Chondrocyte (in vitro differentiated cells): Measurements from ENCODE around the gene SLC17A8. TPM values are rescaled to one million over a fixed set of nuclear protein-coding genes. Genes with fewer than 3 reads are reported as not detected.

Experiments
- DNase-seq: peaks from one replicate; pipeline ENCODE4 v3.0.0; 2021; ENCODE audit warnings: mixed read lengths, low spot score
- H3K27ac Mint-ChIP-seq: one replicate; pipeline ENCODE4 v1.8.0; 2021; ENCODE audit warnings: mild to moderate bottlenecking, moderate library complexity, mixed read lengths; ENCODE audit not compliant: unreplicated experiment
- H3K27me3 Mint-ChIP-seq: 2 replicates; pipeline ENCODE4 v1.8.0; 2021; ENCODE audit warnings: low read depth, mixed read lengths
- H3K36me3 Mint-ChIP-seq: 2 replicates; pipeline ENCODE4 v1.8.0; 2021; ENCODE audit warnings: low read depth, mixed read lengths
- H3K4me1 Mint-ChIP-seq: 2 replicates; pipeline ENCODE4 v1.8.0; 2021; ENCODE audit warnings: low read depth, mild to moderate bottlenecking, mixed read lengths
- H3K4me3 Mint-ChIP-seq: one replicate; pipeline ENCODE4 v1.8.0; 2021; ENCODE audit warnings: mild to moderate bottlenecking, moderate library complexity, mixed read lengths; ENCODE audit not compliant: unreplicated experiment
- H3K9me3 Mint-ChIP-seq: 2 replicates; pipeline ENCODE4 v1.8.0; 2021; ENCODE audit warnings: low read depth, mixed read lengths
- CTCF ChIP-seq: fragments of 200-600 bp; sonication (generic); IDR thresholded peaks from 2 replicates; pipeline ENCODE4 v1.5.0; 2021; ENCODE audit warnings: antibody characterized with exemption, mild to moderate bottlenecking, moderate library complexity
- total RNA-seq: library from RNA; stranded (reverse); gene quantifications from 3 replicates; pipeline ENCODE4 v1.2.1, GENCODE V29; 2021

Gene SLC17A8
- total RNA-seq, 1 donor from 2014 or later, result not detected

- no peaks in the 10 kb centered on the region for H3K9me3 Mint-ChIP-seq
- H3K27ac Mint-ChIP-seq, result no peak overlapping the region
Measured at GRCh38 chr12:100461330-100461973, 104.6 kb downstream of the SLC17A8 start.

GRCh38 chr12:100463661-100464060, 106.8 kb downstream of the SLC17A8 start:
- no peak overlapping the region for H3K27ac Mint-ChIP-seq
- no peak for DNase-seq
- no peak overlapping the region for H3K4me3 Mint-ChIP-seq
- no peak for TF ChIP-seq CTCF
- no peaks in the 10 kb centered on the region for H3K9me3 Mint-ChIP-seq
- peaks cover 4% of the 10 kb centered on the region for H3K27me3 Mint-ChIP-seq
- H3K36me3 Mint-ChIP-seq, result no peaks in the 10 kb centered on the region
- no peaks in the 10 kb centered on the region for H3K4me1 Mint-ChIP-seq

More at GRCh38 chr12:100461330-100461973, 104.6 kb downstream of the SLC17A8 start:
- no peak for DNase-seq
- Mint-ChIP-seq H3K4me3 (no peak overlapping the region), H3K36me3 (no peaks in the 10 kb centered on the region), H3K27me3 (peaks cover 3% of the 10 kb centered on the region), H3K4me1 (no peaks in the 10 kb centered on the region)
- no peak for TF ChIP-seq CTCF

- no peak overlapping the region for H3K27ac Mint-ChIP-seq
- H3K27me3 Mint-ChIP-seq, result peaks cover 4% of the 10 kb centered on the region
- no peaks in the 10 kb centered on the region for H3K36me3 Mint-ChIP-seq
- no peaks in the 10 kb centered on the region for H3K4me1 Mint-ChIP-seq
- no peak overlapping the region for H3K4me3 Mint-ChIP-seq
- DNase-seq, result no peak
- no peaks in the 10 kb centered on the region for H3K9me3 Mint-ChIP-seq
- no peak for TF ChIP-seq CTCF
Measured at GRCh38 chr12:100464529-100464928, 107.7 kb downstream of the SLC17A8 start.

- Mint-ChIP-seq H3K27ac (no peak overlapping the region), H3K4me3 (no peak overlapping the region), H3K4me1 (no peaks in the 10 kb centered on the region), H3K27me3 (peaks cover 17% of the 10 kb centered on the region), H3K36me3 (no peaks in the 10 kb centered on the region), H3K9me3 (no peaks in the 10 kb centered on the region)
- DNase-seq, result no peak
- TF ChIP-seq CTCF, result no peak
Measured at GRCh38 chr12:100468126-100468525, 111.3 kb downstream of the SLC17A8 start.

Other genes starting within 250 kb of the SLC17A8 start
- 13.7 to 18.7 TPM (median 13.9 TPM) in 3 replicates for gene BLTP3B, start 214.2 kb upstream of the SLC17A8 start, total RNA-seq
- 17.4 to 20.7 TPM (median 20.6 TPM) in 3 replicates for gene ACTR6, start 156.3 kb upstream of the SLC17A8 start, total RNA-seq
- 0.44 to 1.6 TPM (median 0.57 TPM) in 3 replicates for gene DEPDC4, start 90.0 kb upstream of the SLC17A8 start, total RNA-seq
- gene SCYL2, start 89.9 kb upstream of the SLC17A8 start, total RNA-seq, result 48.4 to 53.9 TPM (median 48.6 TPM) in 3 replicates
- gene NR1H4, start 116.8 kb downstream of the SLC17A8 start, total RNA-seq, result not detected in 3 replicates
- 3.6 to 6.3 TPM (median 5.6 TPM) in 3 replicates for gene GAS2L3, start 216.6 kb downstream of the SLC17A8 start, total RNA-seq